Measurements from ENCODE around the gene PHF21B.

Gene PHF21B

GRCh38 chr22:44955102-44955501 is 54.7 kb downstream of the PHF21B start:
- no peak for DNase-seq

GRCh38 chr22:44954149-44954548 is 55.7 kb downstream of the PHF21B start:
- no peak for DNase-seq

- no peak for DNase-seq
Measured at GRCh38 chr22:44952863-44953746, 56.7 kb downstream of the PHF21B start.

- no peak for DNase-seq
Measured at GRCh38 chr22:44951510-44951816, 58.3 kb downstream of the PHF21B start.

- DNase-seq = no peak
Measured at GRCh38 chr22:44950806-44951509, 58.8 kb downstream of the PHF21B start.

- DNase-seq = no peak
Measured at GRCh38 chr22:44947846-44948245, 62.0 kb downstream of the PHF21B start.

- DNase-seq = no peak
Measured at GRCh38 chr22:44947049-44947448, 62.8 kb downstream of the PHF21B start.

GRCh38 chr22:44944883-44945601 is 64.8 kb downstream of the PHF21B start:
- no peak for DNase-seq

- DNase-seq = no peak
Measured at GRCh38 chr22:44943701-44944324, 66.0 kb downstream of the PHF21B start.

GRCh38 chr22:44942979-44943700 is 66.7 kb downstream of the PHF21B start:
- no peak for DNase-seq

- DNase-seq = no peak
Measured at GRCh38 chr22:44942056-44942455, 67.7 kb downstream of the PHF21B start.

GRCh38 chr22:44941207-44941606 is 68.6 kb downstream of the PHF21B start:
- no peak for DNase-seq

- no peak for DNase-seq
Measured at GRCh38 chr22:44940130-44940529, 69.7 kb downstream of the PHF21B start.

- no peak for DNase-seq
Measured at GRCh38 chr22:44939451-44939850, 70.4 kb downstream of the PHF21B start.

GRCh38 chr22:44938886-44939285 is 70.9 kb downstream of the PHF21B start:
- DNase-seq = no peak

GRCh38 chr22:44937216-44937615 is 72.6 kb downstream of the PHF21B start:
- DNase-seq = no peak

- no peak for DNase-seq
Measured at GRCh38 chr22:44936201-44936600, 73.6 kb downstream of the PHF21B start.

GRCh38 chr22:44935724-44936123 is 74.1 kb downstream of the PHF21B start:
- no peak for DNase-seq

- no peak for DNase-seq
Measured at GRCh38 chr22:44934454-44934735, 75.4 kb downstream of the PHF21B start.

- no peak for DNase-seq
Measured at GRCh38 chr22:44933666-44934453, 75.9 kb downstream of the PHF21B start.

- DNase-seq = no peak
Measured at GRCh38 chr22:44932493-44932892, 77.3 kb downstream of the PHF21B start.

GRCh38 chr22:44931766-44932165 is 78.0 kb downstream of the PHF21B start:
- no peak for DNase-seq

Data from activated CD4-positive, alpha-beta T cell treated with anti-CD3 and anti-CD28 coated beads, Interleukin-2, Interleukin-6, amounts not matched to agents 100 ng/mL and 50 ng/mL, durations not matched to agents 16 hours and 8 hours (primary cell).